Spinal cord (tissue), 10 donors: ENCODE data around the gene ZNRF4. TPM values are rescaled to one million over a fixed set of nuclear protein-coding genes. Genes with fewer than 3 reads are reported as not detected.

ENCODE experiments used
- DNase-seq, 6 donors: peaks; one replicate each; pipeline versions ENCODE4 v3.0.0 to v3.0.0-alpha.2; 2013 to 2015; ENCODE audit warnings: low spot score in 6 of 6, low read depth in 4 of 6
- H3K27ac ChIP-seq: one replicate; pipeline ENCODE4 v1.5.1; 2013; ENCODE audit warnings: low read depth, low read length, control low read depth
- H3K27me3 ChIP-seq: one replicate; pipeline ENCODE4 v1.6.1; 2013; ENCODE audit warnings: low read length; ENCODE audit not compliant: control insufficient read depth, insufficient read depth
- H3K36me3 ChIP-seq: one replicate; pipeline ENCODE4 v1.6.1; 2013; ENCODE audit warnings: low read length; ENCODE audit not compliant: control insufficient read depth, insufficient read depth
- H3K4me1 ChIP-seq: one replicate; pipeline ENCODE4 v1.6.1; 2013; ENCODE audit warnings: low read length; ENCODE audit not compliant: control insufficient read depth, insufficient read depth
- H3K4me3 ChIP-seq: one replicate; pipeline ENCODE4 v1.5.1; 2013; ENCODE audit warnings: low read depth, low read length, control low read depth
- H3K9me3 ChIP-seq: one replicate; pipeline ENCODE4 v1.6.1; 2013; ENCODE audit warnings: low read length; ENCODE audit not compliant: control insufficient read depth, insufficient read depth
- WGBS: methylation state at CpG from one replicate; pipeline ENCODE4 v1.1.5; 2013; ENCODE audit warnings: missing lambda C conversion rate; ENCODE audit not compliant: insufficient coverage; 5-methylcytosine and 5-hydroxymethylcytosine counted together
- polyA plus RNA-seq, 2 donors: library from polyadenylated mRNA; unstranded; fragments of 120-200 nt; gene quantifications; one replicate each; pipeline ENCODE4 v1.2.1, GENCODE V29; 2013; ENCODE audit not compliant: insufficient read length in 2 of 2
- total RNA-seq, 2 donors: library from RNA; depleted of rRNA in 1 of 2; stranded (reverse); fragments of 120-200 nt in 1 of 2; fragments of >200 nt in 1 of 2; gene quantifications; one replicate each; pipeline versions ENCODE4 v1.2.3 to v1.2.4, GENCODE V29; 2013 to 2014
- donor health status: healthy.

ZNRF4 gene
- total and polyA plus RNA-seq, 4 donors = 0.11 to 0.71 (median 0.51) TPM; not detected in 1

DNA sequence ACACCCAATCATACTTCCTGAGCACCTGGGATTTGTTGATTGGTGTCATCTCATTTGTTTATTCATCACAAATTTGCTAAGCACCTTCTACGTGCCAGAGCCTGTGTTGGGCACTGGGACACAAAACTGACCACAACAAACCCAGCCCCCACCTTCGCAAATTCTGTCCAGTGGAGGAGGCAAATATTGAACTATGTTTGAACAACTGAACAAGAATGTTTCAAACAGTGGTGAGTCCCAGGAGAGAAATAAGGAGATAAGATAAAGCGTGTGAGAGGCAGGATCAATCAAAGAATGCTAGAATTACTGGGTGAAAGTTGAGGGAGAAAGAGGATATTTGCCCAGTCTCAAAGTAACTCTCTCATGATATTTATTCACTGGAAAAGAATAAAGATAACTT lies 8.7 kb downstream of the ZNRF4 start:
- Histone ChIP-seq H3K27ac (no peak overlapping the region), H3K36me3 (no peaks in the 10 kb centered on the region), H3K27me3 (no peaks in the 10 kb centered on the region), H3K9me3 (no peaks in the 10 kb centered on the region), H3K4me1 (peaks cover 17% of the 10 kb centered on the region), H3K4me3 (no peak overlapping the region)
- WGBS = no CpG with 5 or more reads among the region's 3 CpGs
- DNase-seq = no peak

DNA sequence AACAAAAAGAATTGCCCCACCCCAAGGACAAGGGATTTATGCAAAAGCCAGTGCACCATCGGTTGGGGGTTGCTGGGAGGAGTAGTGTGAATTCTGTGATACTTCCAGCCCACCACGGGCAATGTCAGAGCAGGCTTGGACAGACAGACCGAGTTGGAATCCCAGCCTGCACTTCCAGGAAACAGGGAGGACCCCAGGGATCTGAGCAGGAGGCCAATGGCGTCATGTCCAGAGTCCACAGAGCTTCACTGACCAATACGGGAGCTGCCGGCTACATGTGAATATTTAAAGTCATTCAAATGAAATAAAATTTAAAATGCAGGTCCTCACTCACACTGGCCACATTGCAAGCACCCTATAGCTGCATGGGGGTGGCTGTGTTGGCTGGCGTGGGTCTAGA lies 10.9 kb downstream of the ZNRF4 start:
- H3K27me3 ChIP-seq = no peaks in the 10 kb centered on the region
- 66% methylated on average over 3 of the region's 7 CpGs for WGBS
- peaks cover 17% of the 10 kb centered on the region for H3K4me1 ChIP-seq
- DNase-seq = no peak
- no peak overlapping the region for H3K4me3 ChIP-seq
- H3K27ac ChIP-seq = no peak overlapping the region
- H3K9me3 ChIP-seq = no peaks in the 10 kb centered on the region
- no peaks in the 10 kb centered on the region for H3K36me3 ChIP-seq

DNA sequence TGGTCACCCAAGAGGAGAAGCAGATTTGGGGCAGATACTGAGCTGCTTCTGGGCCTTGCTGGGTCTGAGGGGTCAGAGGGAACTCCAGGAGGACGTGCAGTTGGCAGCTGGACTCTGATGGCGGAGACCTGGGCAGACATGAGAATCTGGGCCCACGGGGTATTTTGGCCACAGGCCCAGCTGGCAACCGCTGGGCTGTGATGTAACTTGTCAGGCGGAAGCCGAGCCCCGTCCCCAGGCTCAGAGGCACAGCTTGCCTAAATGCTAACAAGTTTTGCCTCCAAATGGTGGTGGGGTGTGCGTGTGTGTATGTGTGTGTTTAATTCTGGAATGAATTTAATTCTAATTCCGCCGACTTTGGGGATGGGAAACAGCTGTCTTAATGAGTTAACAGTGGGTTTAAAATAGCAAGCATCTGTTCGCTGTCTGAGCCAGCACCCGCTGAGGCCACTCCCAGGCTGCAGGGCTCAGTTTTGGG lies 11.6 kb downstream of the ZNRF4 start:
- H3K27ac ChIP-seq = no peak overlapping the region
- 23% methylated on average over 12 of the region's 12 CpGs for WGBS
- H3K27me3 ChIP-seq = no peaks in the 10 kb centered on the region
- no peaks in the 10 kb centered on the region for H3K36me3 ChIP-seq
- no peaks in the 10 kb centered on the region for H3K9me3 ChIP-seq
- DNase-seq = peak in 3 of 6 donors; percentile 51 to 93 (median 86)
- no peak overlapping the region for H3K4me3 ChIP-seq
- H3K4me1 ChIP-seq = peaks cover 14% of the 10 kb centered on the region

DNA sequence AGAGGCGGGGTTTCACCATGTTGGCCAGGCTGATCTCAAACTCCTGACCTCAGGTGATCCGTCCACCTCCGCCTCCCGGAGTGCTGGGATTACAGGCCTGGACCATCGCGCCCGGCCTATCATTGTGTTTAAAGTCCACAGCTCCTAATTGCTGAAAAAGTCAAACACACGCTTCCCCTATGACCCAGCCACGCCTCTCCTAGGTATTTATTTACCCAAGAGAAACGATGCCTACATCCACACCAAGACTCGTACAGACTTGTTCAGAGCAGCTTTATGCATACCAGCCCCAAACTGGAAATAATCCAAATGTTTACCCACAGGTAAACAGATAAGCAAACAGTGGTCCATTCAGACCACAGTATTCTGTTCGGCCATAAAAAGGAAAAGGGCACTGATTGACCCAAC lies 15.1 kb downstream of the ZNRF4 start:
- Histone ChIP-seq H3K9me3 (no peaks in the 10 kb centered on the region), H3K4me1 (peaks cover 14% of the 10 kb centered on the region), H3K36me3 (no peaks in the 10 kb centered on the region), H3K4me3 (no peak overlapping the region), H3K27ac (no peak overlapping the region), H3K27me3 (no peaks in the 10 kb centered on the region)
- no peak for DNase-seq
- 88% methylated on average over 12 of the region's 12 CpGs for WGBS

DNA sequence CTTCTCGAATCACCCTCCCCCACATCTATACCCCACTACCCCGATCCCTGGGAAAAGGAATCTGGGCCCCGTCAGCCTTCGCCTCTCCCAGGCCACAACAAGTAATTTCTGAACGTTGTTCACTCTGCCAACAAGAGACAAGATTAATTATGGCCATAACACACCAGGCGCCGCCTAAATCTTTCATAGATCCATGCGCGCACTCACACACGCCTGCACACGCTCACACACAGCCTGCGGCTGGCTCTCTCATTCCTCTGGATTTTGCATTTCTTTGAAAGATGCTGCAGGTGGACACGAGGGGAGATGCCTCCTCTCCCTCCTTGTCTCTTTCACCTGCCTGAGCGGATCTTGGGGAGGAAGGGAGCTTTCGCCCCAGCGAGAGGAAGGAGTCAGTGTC lies 17.1 kb downstream of the ZNRF4 start:
- Histone ChIP-seq H3K4me3 (no peak overlapping the region), H3K36me3 (no peaks in the 10 kb centered on the region), H3K4me1 (peaks cover 6% of the 10 kb centered on the region), H3K9me3 (no peaks in the 10 kb centered on the region), H3K27ac (no peak overlapping the region), H3K27me3 (no peaks in the 10 kb centered on the region)
- DNase-seq = peak in 1 of 6 donors; percentile 89
- 58% methylated on average over 8 of the region's 16 CpGs for WGBS

DNA sequence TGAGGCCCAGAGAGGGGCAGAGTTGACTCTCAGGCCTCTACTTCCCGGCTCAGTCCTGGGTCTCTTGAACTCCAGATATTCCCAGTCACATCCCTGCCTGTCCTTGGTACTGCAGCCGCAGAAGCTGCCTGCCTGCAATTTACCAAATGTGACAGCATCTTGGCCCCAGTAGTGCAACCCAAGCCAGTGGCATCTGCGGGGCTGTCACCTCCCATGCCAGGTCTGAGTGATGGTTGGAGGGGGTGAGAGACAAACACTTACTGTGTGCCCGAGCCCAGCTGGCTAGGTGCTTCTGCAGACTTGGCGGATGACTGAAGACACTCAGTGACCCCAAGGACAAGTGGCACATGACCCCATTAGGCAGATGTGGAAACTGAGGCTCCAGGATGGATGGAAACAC lies 18.4 kb downstream of the ZNRF4 start:
- peak in 1 of 6 donors; percentile 66 for DNase-seq
- Histone ChIP-seq H3K27me3 (no peaks in the 10 kb centered on the region), H3K4me1 (peaks cover 18% of the 10 kb centered on the region), H3K36me3 (no peaks in the 10 kb centered on the region), H3K27ac (no peak overlapping the region), H3K9me3 (no peaks in the 10 kb centered on the region), H3K4me3 (no peak overlapping the region)
- 62% methylated on average over 5 of the region's 5 CpGs for WGBS

DNA sequence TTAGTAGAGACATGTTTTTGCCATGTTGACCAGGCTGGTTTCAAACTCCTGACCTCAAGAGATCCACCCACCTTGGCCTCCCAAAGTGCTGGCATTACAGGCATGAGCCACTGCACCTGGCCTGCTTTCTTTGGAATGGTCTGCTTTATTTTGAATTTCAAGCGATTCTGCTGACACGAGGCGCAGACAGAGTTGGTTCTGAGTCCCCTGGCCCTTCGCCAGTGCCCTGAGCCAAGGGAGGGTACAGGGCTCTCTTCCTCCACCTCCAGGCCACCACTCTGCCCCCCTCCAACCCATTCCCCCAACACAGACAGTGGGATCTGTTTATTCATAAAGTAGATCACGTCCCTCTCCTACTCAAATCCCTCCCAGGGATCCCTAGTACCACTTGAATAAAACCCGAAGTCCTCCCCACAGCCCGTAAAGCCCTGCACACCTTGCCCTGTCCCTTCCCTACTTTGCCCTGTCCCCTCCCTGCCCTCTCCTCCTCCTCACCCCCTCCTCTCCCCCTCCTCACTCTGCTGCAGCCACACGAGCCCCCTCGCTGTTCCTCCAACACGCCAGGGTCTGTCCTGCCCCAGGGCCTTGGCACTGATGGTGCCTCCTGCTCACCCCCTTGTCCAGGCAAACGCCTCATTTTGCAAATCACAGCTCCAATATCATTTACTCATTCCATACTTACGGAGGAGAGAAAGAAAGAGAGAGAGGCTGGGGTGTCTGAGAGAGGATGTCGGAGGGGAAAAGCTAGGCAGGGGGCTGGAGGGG lies 22.4 kb downstream of the ZNRF4 start:
- peak in 2 of 6 donors; percentile 32 to 35 for DNase-seq
- WGBS = 51% methylated on average over 9 of the region's 13 CpGs
- no peaks in the 10 kb centered on the region for H3K36me3 ChIP-seq
- no peaks in the 10 kb centered on the region for H3K27me3 ChIP-seq
- peaks cover 6% of the 10 kb centered on the region for H3K9me3 ChIP-seq
- H3K4me3 ChIP-seq = no peak overlapping the region
- H3K4me1 ChIP-seq = peaks cover 18% of the 10 kb centered on the region
- no peak overlapping the region for H3K27ac ChIP-seq

DNA sequence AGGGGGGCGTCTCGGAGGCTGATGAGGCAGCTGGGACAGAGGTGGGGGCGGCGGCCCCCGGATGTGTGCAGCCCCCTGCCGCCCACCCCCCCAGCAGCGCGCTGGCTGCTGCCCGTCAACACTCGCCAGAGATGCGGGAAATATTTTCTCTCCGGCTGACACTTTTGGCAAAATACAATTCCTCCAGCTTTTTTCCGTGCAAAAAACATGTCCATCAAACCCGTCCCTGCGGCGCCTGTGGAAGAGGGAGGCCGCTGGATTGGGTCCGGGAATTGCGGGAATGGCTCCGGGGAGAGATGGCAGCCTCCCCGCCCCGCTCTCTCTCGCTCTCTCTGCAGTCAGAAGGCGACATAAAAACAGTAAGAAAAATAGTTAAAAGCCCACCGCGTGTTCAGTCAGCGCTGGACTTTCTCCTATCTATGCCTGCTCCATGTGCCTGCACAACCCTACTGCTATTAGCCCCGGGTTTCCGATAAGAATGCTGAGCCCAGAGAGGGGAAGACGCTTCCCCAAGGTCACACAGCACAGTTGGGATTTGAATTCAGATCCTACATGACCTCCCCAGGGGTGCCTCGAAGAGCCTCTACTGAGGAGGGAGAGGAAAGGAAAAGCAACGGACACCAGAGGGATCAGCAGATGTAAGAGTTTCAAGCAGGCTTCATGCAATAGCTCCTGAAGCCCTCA lies 23.2 kb downstream of the ZNRF4 start:
- peak in 2 of 6 donors; percentile 77 to 90 for DNase-seq
- Histone ChIP-seq H3K4me3 (no peak overlapping the region), H3K27ac (no peak overlapping the region), H3K9me3 (peaks cover 6% of the 10 kb centered on the region), H3K36me3 (no peaks in the 10 kb centered on the region), H3K27me3 (no peaks in the 10 kb centered on the region), H3K4me1 (peaks cover 17% of the 10 kb centered on the region)
- WGBS = 12% methylated on average over 22 of the region's 32 CpGs

DNA sequence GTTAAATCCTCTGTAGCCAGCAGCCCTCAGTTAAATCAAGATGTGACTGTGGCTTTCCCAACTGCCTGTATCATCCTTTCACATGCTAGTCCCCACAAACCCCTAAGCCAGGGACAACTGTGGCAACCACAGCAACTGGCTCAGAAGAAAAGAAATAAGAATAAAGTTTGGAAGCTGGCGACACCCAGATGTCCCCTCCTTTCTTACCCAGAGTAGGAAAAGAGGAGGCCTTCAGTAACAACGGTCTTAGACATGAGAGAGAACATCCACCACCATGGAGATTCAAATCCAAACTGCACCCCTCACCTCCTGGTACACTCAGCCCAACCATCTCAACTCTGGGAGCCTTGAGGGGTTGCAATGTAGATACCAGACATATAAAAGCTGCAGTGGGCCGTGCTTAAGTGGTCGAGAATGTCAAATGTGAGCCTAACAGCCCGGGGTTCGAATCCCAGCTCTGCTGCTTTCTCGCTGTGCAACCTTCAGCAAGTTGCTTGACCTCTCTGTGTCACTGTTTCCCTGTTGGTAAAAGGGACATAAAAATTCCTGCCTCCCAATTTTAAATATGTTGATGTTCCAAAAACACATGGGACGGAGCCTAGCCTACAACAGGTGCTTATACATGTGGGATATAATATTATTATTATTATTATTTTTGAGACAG lies 23.8 kb downstream of the ZNRF4 start:
- 77% methylated on average over 4 of the region's 8 CpGs for WGBS
- Histone ChIP-seq H3K9me3 (peaks cover 6% of the 10 kb centered on the region), H3K36me3 (no peaks in the 10 kb centered on the region), H3K4me3 (no peak overlapping the region), H3K4me1 (peaks cover 19% of the 10 kb centered on the region), H3K27me3 (no peaks in the 10 kb centered on the region), H3K27ac (no peak overlapping the region)
- no peak for DNase-seq
